NCI-H2227 treated with DMSO at 0.1 percent for 48 hours (cell line): ENCODE results near the gene GALM.

Experiments used
- DNase-seq: peaks from one replicate; lab custom pipeline; 2025; lab: John Stamatoyannopoulos, UW

GALM gene

GRCh38 chr2:38771632-38772031 lies 105.7 kb downstream of the GALM start:
- DNase-seq, result no peak

GRCh38 chr2:38775097-38775920 lies 109.4 kb downstream of the GALM start:
- no peak for DNase-seq

- DNase-seq, result no peak
These were observed 110.0 kb downstream of the GALM start for GRCh38 chr2:38775921-38776225.

GRCh38 chr2:38776531-38776930 lies 110.6 kb downstream of the GALM start:
- no peak for DNase-seq

- DNase-seq, result no peak
These were observed 112.8 kb downstream of the GALM start for GRCh38 chr2:38778687-38779082.

- DNase-seq, result no peak
These were observed 117.7 kb downstream of the GALM start for GRCh38 chr2:38783586-38783985.
